GM19397 (cell line): Measurements from ENCODE around the gene BCAR3.

Source experiments
- ATAC-seq: cut with Tn5 transposase; IDR thresholded peaks from one replicate; pipeline ENCODE4 v1.9.1; 2021; ENCODE audit warnings: mild to moderate bottlenecking, moderate library complexity; ENCODE audit not compliant: unreplicated experiment

BCAR3 gene

DNA sequence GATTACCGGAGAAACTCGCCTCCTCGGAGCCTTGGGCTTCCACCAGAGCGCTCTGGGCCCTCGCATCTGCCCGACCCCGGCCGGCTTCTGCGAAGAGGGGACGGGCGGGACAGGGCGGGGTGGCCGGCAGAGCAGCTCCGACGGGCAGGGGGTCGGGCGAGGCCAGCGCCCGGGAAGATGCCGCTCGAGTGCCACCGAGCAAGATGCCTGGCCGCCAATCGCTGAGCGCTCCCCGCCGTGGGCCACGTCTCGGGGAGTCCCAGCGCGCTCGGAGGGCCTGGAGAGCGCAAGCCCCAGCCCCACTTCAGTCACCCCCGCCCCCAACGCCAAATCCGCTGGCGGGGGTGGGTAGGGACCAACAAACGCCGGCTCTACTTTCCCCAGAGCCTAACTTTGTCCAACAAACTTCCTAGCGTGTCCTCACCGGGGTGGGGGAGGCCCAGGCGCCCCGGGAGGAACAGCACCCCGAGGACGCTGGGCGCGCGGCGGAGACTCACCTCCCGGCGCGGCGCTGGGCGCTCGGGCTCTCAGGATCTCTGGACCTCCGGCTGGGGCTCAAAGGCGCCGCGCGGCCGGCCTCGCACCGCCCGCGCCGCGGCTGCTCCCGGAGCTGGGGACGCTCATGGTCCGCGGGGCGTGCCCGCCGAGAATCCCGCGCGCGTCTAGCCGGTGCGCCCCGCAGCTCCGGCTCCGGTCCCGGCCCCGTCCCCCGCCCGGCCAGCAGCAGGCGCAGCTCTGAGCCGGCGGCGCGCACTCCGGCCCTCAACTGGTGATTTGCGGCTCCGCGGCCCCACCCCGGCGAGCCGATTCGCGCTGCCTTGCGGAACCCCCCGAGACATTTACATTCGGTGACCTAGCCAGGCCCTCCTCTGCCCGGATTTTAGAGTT, at the start of gene BCAR3:
BCAR3 (minus strand) TSS at position 737 of the 888 bp plus-strand sequence. CDS start 6,907 bp downstream, outside the sequence.
- ATAC-seq, result peak; percentile 67

DNA sequence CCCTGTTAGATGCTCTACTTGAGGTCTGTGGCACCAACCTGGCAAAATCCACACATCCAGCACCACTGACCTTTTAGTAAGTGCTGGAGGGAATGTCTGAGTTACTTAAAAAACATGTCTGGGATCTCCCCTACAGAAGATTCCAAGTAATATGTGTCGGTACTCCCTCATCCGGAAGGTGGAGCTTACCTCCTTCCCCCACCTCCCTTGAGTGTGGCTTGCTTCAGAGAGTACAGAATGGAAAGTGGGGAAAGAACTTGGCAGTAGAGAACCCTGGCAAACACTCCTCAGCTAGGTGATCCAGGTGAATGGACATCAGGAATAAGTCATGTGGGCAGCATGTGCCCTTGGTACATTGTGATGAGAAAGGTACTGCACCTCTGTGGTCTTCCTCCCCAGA, 49.0 kb upstream of the BCAR3 start:
- ATAC-seq, result no peak

DNA sequence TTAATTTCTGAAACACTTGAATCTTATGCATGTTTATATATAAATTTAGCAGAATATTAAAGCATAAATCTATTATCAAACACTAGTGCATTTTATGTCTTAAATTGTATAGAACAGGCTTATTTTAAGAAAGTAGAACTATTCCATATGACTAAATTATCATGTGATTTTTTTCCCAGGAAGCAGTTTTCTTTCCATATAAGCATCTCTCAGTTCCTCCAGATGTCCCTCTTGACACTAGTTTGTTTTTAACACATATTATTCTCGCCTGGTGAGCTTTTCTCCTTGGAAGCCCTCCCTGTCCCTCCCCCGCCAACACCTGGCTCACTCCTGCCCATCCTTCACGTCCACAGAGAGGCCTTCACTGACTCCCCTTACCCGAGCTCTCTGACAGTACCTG, 48.3 kb upstream of the BCAR3 start:
- ATAC-seq, result no peak

DNA sequence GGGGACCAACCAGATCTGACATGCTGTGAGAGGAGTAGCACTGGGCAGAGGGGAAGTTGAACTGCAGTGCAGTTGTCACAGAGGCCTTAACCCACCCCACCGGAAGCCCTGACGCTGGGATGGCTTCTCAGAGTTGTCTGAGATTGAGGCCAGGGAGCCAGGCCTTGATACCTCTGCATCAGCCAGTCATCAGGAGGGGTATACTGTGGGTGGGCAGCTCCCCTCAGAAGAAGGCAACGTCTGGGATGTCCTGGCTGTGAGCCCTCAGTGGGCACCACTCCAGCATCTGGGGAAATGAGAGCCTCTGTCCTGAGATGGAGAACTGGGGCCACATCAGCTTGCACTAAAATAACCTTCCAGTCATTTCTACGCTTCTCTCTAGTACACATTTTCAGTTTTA, 47.9 kb upstream of the BCAR3 start:
- no peak for ATAC-seq

DNA sequence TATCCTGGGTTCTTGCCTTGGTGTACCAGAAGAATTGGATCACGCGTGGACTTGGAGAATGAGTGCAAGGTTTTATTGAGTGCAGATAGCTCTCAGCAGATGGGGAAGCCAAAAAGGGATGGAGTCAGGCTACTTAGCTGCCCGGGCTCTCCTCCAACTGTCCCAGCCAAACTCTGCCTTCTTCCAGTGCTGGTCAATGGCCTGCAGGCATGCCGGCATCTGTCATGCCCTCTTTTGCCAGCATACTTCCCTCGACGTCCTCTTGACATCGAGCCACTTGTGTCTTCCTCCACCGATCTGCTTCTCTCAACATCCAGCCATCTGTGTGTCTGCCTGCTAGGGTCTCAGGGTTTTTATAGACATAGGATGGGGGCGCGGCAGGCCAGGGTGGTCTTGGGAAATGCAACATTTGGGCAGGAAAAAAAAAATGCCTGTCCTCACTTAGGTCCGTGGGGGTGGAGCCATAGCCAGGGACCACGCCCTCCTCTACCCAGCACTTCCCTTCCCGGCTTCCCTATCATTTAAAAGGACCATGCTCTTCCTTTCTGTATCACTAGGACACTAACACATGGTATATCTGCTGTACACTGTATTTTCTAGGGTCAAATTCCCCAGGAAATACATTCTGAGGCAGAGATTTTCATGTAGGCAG, 47.0 kb upstream of the BCAR3 start:
- no peak for ATAC-seq

DNA sequence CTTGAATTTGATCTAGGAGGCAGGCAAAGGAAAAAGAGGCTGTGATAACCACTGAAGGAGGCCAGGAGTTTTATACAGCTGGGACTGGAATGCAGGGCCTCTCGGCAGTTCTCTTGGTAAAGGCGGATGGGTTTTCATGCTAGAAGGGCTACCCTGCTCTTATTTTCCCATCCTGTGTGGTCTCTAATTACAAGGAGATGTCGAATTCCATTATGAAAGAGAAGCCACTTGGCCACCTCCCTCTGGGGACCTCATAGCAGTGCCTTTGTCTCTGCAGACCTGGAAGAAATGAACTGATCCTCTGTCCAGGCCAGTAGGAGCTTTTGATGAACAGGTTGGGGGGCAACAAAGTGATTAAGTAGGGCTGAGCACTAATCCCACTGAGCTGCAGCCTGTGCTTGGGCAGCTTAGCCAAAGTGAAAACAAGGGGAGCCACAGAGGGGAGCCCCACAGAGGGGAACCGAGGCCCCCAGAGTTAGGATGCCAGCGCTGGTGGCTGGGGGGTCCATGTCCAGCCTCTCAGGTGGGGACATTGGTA, 42.2 kb upstream of the BCAR3 start:
- no peak for ATAC-seq

DNA sequence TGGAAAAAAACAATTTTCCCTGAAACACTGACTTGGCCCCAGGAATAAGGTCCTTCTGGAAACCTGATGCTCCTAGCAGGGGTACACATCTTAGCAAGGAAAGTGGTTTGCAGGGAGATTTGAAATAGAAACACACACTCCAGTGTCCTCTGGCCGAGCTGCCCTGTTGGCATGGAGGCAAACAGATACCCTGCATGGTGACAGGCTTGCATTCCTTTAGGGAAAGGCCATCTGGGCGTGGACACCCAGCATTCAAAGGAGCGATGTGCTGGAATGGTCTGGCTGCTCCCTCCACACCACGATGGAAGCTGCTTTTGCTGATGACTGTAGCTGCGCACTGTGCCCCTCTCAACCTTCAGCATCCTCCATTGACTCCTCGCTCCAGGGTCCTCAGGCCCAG, 41.5 kb upstream of the BCAR3 start:
- no peak for ATAC-seq

DNA sequence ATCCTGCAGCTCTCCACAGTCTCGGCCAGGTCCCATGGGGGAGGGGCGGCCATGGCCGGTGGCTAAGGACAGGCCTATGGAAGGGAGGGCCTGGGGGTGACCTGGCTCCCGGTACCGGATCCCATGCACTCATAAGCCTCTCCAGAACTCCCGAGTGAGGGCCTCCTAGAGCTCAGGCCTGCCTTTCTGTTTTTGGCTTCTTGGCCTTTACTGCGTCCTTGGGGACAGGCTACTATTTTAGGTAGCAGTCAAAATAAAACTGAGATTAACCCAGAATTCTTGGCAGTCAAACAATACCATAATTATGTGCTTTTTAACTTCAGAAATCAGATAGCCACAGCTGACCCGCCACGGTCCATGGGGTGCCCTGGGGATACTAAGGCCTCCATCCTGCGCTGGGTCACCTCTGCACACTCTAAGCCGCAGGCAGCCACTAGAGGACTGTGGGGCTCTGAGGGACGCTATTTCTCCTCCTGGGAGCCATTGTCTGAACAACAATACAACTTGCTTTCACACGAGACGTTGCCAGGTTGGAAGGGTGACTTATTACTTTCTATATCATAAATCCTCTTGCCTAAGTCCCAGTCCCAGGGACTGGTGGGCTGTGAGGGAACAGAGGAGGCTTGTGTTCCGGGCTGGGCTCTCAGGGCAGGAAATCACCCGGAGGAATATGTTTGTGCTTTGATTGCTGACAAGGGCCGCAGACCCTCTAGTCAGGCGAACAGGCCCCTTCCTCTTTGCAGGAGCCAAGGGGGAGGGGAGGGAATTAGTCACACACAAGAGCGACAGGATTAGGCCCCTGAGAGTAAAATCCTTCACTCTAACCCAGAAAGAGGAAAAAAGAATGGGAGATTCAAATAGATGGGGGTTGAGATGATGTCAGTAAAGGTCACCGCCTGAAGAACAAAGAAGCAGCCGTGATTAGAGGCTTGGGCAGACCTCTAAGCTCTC, 40.7 kb upstream of the BCAR3 start:
- no peak for ATAC-seq

DNA sequence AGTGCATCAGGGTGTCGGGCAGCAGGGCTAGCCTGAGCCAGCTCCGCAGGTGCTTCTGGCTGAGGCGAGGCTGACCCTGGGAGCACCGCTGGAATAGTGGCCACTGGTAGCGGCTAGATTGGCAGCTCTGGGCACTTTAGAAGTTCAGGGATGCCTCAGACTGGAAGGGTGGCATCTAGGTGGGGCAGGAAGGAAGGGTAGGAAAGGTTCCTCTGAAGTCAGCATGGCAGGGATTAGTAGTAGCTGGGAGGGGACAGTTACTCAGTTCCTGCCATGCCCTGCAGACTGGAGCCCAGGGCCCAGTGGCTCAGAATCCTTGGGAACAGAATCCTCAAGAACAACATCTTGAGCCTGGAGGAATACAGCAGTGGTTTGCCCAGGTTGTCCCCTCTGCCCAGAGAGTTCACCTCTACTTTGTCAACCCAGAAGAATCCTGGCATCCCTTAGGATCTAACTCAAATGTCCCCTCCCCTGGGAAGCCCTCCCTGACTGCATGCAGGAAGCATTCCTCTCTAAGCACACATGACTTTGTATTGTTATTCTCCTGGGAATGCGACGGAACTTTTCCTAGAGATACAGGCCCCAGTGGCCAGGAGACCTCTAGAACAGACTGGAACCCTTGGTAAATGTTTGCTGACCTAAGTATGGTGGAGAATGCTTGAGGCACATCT, 39.5 kb upstream of the BCAR3 start:
- ATAC-seq, result no peak

DNA sequence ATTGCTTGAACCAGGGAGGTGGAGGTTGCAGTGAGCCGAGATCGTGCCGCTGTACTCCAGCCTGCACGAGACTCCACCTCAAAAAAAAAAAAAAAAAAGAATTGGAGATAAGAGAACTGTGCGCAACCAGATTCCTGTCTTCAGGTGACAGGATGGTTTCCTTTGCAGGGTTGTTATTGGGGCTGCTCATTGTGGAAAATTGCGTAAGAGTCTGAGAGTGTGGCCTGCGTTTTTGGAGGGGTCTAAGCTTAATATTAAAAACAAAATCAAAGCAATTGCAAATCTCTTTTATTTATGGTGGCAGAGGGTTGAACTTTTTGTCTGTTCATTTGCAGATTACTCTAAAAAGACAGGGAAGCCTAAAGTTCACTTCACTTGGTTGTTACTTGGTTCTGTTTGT, 36.0 kb upstream of the BCAR3 start:
- ATAC-seq, result no peak

DNA sequence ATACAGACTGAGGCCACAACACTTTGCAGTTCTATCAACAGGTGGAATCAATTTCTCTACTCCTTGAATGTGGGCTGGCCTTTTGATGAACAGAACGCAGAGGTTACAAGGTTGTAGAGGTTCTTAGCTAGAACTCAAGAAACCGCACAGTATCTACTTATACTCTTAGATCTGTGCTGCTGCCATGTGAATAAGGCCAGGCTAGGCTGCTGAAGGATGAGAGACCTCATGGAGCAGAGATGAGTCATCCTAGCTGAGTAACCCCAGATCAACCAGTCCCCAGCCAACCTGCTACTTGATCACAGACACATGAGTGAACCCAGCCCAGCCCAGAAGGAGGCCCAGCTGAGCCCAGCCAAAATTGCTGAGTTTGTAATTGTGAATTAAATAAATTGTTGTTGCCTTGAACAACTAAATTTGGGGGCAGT, 35.3 kb upstream of the BCAR3 start:
- no peak for ATAC-seq

DNA sequence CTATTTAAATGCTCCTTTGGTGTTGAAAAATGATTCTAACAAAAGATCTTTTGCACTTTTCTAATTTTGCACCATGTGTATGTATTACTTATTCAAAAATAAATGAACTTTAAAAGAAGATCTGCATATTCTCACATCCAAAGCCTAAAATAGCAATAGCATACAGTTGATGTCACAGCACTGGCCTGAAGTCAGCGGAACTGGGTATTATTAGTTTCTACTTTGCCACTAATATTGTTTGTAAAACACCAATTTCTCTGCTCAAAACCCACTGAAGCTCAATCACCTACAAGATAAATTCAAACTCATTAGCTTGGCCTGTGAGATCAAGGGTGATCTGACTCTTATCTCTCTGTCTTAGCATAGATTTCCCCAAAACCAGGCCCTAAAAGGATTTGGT, 34.5 kb upstream of the BCAR3 start:
- no peak for ATAC-seq

DNA sequence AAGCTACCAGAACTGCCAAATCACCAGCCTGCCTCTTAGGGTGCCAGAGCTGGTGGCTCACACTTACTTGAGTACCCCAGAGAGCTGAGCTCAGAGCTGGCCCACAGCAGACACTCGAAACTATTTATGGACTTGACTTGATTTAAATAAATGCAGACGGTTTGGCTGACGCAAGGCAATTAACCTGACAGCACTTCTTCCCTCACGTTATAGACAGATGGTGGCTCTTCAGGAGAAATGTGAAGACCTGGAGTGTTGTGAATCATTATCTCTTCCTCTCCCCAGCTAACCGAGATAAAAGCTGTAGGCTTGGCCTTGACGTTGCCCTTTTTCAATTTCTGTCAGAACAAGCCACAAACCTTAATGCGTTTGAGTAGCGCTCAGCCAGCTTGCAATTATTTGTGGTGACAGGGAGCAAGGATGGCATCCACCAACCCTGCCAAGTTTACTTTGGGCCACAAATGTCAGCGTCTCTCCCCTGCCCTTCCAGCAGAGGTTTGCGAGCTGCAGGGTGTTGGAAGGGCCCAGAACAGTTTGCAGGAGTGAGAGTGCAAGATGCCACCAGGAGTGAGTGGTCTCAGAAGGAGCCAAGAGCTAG, 34.0 kb upstream of the BCAR3 start:
- peak; percentile 47 for ATAC-seq

DNA sequence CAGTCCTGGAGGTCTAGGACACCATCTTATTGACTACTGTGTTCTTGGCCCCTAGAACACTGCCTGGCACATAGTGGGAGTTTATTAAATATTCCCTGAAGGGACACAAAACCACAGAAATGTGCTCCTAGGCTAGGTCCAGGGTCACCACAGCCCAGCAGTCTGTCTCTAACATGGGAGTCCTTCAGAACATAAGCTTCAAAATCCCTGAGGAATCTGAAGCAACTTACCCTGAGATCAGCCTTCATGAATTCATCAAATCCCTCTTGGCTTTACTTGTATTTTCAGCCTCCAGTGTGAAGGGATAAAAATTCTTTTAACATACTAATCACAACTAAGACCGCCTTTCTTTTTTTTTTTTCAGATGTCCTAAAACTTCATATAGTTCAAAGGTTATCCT, 32.7 kb upstream of the BCAR3 start:
- ATAC-seq, result no peak

DNA sequence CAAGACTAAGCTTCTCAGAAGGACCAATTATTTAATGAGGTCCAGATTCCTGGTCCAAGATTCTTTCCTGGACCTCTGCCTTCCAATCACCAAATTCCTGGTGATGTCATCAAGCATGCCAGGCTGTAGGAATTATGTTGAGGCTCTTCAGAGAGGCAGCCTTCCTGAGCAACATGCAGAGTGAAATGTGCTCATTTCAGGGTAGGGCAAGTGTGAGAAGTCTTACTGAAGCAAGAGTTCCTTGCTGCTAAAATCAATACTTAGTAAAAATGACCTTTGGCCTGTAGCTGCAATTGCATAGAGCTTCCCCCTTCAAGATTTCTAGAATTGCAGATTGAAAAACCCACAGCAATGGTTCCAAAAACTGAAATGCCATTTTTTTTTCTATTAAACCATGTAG, 31.7 kb upstream of the BCAR3 start:
- ATAC-seq, result no peak

DNA sequence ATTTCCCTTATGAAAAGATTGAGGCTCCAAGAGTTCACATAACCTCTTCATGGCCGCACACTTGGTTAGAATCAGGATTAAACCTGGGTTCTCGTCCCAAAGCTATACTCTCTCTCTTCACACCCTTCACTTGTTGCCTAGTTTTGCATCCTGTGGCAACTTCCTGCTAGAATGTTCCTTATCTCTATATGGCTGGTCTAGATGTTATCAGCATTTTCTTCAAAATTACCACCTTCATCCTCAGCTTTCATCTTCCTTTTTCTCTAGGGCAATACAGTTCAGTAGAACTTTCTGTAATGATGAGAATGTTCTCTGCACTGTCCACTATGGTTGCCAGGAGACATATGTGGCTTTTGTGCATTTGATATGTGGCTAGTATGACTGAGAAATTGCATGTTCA, 31.1 kb upstream of the BCAR3 start:
- no peak for ATAC-seq

DNA sequence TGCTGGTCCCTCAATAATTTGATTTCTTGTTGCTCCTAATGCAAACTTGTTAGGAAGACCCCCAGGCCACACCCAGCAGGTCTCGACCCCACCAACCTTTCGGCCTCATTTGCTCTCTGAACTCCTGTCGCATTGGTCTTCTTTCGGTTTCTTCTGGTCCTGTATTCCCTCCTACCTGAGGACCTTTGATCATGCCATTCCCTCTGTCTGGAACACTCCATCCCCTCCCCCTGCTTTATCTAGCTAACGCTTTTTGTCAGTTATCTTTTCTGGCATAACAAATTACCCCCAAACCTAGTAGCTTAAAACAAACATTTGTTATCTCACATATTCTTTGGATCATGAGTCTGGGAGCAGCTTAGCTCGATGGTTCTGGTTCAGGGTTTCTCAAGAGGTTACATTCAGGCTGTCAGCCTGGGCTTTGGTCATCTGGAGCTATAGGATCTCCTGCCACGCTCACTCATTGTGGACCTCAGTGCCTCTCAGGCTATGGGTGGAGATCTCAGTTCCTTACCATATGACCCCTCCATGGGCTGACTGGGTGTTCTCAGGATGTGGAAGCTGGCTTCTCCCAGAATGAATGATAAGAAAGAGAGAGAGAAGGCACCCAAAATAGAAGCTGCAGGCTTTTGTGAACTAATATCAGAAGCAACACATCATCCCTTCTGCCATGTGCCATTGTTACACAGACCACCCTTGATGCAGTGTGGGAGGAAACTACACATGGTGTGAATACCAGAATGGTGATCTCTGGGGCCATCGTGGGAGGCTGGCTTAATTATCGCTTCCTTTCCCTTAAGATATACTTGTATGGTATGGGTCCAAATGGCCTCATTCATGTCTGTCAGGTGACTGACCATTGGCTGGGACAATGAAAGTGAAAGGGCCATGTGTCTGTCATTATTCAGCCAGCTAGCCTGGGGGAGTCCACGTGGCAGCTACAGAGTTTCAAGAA, 29.1 kb upstream of the BCAR3 start:
- ATAC-seq, result no peak

DNA sequence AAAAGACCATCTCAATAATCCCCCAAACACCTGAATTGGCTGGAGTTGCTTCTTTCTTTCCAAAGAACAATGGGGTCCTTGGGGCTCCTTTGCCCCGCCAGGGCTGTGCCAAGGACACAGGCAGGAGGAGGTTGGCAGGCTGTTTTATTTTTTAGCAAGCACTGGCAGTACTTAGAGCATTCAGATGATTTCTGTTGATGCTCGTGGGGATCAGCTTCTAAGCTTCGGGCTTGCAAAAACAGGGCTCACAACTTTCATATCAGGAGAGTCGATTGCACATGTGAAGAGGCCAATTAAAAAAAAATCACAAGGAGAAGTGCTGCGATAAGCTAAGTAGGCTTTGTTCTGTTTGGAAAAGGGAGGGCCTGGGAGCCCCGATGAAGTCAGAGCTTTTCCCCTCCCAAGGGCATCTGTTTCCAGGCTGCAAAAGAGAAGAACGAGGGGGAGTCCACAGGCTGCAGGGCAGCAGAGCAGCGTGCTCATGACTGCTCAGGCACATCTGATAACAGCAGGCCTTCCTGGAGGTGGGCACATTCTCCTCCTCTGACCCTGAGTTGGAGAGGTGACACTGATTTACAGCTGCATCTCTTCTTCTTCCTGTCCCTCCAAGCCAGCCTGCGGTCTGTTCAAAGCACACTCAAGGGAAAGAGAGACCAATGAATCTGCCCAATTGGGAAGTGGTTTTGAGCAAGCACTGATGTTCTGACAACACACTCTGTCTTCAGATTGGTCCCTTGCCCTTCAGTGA, 27.3 kb upstream of the BCAR3 start:
- no peak for ATAC-seq
